HEK293T (cell line): ENCODE measurements around the gene SEL1L3.
A peak's percentile ranks its signal among the peaks of the same experiment; 100 is the strongest.

ENCODE experiments used
- CTCF ChIA-PET: fragments of 350-600 bp; formaldehyde crosslinking; extraction: SDS; loops from one replicate; lab custom pipeline; 2021; ENCODE audit warnings: antibody characterized with exemption, inconsistent platforms; lab: Yijun Ruan, JAX
- POLR2A ChIA-PET: fragments of 350-600 bp; formaldehyde crosslinking; extraction: SDS; loops from one replicate; lab custom pipeline; 2020; ENCODE audit warnings: antibody characterized with exemption, inconsistent platforms; lab: Yijun Ruan, JAX
- DNase-seq: peaks from one replicate; pipeline ENCODE4 v3.0.0; 2012; ENCODE audit warnings: mixed read lengths; ENCODE audit errors: extremely low spot score
- ARNT ChIP-seq: fragments of 450-650 bp; IDR thresholded peaks from 2 replicates; pipeline ENCODE4 v1.6.1; 2017; ENCODE audit warnings: mild to moderate bottlenecking
- BHLHE40 ChIP-seq: fragments of 450-650 bp; IDR thresholded peaks from 2 replicates; pipeline ENCODE4 v1.6.1; 2016; ENCODE audit warnings: mild to moderate bottlenecking, moderate library complexity, borderline replicate concordance
- CTBP1 ChIP-seq: fragments of 450-650 bp; IDR thresholded peaks from 2 replicates; pipeline ENCODE4 v1.6.1; 2016; ENCODE audit warnings: borderline replicate concordance
- ELF4 ChIP-seq: fragments of 450-650 bp; IDR thresholded peaks from 2 replicates; pipeline ENCODE4 v1.6.1; 2017; ENCODE audit warnings: antibody characterized with exemption
- FOXK2 ChIP-seq: fragments of 450-650 bp; IDR thresholded peaks from 2 replicates; pipeline ENCODE4 v1.6.1; 2016; ENCODE audit warnings: mild to moderate bottlenecking
- FOXM1 ChIP-seq: fragments of 450-650 bp; IDR thresholded peaks from 2 replicates; pipeline ENCODE4 v1.6.1; 2017; ENCODE audit warnings: mild to moderate bottlenecking, borderline replicate concordance
- HDGF ChIP-seq: fragments of 450-650 bp; IDR thresholded peaks from 2 replicates; pipeline ENCODE4 v1.6.1; 2017; ENCODE audit warnings: antibody characterized with exemption, borderline replicate concordance
- L3MBTL2 ChIP-seq: fragments of 450-650 bp; conservative IDR thresholded peaks from 2 replicates; pipeline ENCODE4 v1.6.1; 2016; ENCODE audit warnings: mild to moderate bottlenecking
- LEF1 ChIP-seq: fragments of 450-650 bp; IDR thresholded peaks from 2 replicates; pipeline ENCODE4 v1.6.1; 2017; ENCODE audit warnings: mild to moderate bottlenecking, borderline replicate concordance
- NFRKB ChIP-seq: fragments of 450-650 bp; IDR thresholded peaks from 2 replicates; pipeline ENCODE4 v1.6.1; 2016; ENCODE audit warnings: mild to moderate bottlenecking, moderate library complexity
- SP1 ChIP-seq: fragments of 450-650 bp; IDR thresholded peaks from 2 replicates; pipeline ENCODE4 v1.6.1; 2017
- SUZ12 ChIP-seq: fragments of 450-650 bp; IDR thresholded peaks from 2 replicates; pipeline ENCODE4 v1.6.1; 2016; ENCODE audit warnings: mild to moderate bottlenecking
- TARDBP ChIP-seq: fragments of 450-650 bp; IDR thresholded peaks from 2 replicates; pipeline ENCODE4 v1.6.1; 2016
- ZNF384 ChIP-seq: fragments of 450-650 bp; IDR thresholded peaks from 2 replicates; pipeline ENCODE4 v1.6.1; 2016
- TF ChIP-seq, protein P1 (sequence below): fragments of 450-650 bp; IDR thresholded peaks from 2 replicates; pipeline ENCODE4 v1.6.1; 2016

The SEL1L3 gene

DNA sequence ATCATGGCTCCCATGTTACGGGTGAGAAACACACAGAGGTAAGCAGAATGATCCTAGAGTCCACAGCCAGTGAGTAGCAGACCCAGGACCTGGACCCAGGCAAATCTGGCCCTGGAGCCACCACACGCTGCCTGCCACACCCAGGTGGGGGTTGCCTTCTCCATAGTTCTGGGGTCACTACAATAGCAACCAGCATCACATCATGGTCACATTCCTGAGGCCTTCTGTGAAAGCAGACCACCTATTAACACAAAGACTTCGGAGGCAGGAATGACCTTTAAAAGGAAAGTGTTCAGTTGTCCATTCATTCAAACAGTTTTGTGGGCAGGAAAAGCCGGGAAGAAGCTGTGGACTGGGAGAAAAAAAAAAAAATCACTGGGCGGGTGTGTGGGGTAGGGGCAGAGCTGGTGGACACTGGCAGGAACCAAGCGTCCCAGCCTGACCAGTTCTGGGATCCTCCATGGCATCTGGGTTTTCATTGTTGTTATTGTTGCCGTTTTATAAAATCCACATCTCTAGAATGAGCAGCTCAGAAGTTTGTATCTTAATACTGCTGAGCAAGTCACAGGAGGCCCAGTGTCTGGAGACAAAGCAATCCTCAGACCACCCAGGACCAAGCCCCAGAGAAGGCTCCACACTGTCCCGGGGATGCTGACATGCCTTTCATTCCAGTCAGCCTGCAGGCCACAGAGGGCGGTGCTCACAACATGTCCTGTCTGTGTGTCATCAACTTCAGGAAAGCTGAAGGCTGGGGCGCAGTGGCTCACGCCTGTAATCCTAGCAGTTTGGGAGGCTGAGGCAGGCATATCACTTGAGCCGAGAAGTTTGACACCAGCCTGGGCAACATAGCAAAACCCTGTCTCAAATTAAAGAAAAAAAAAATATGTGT is 67.0 kb downstream of the SEL1L3 start:
- POLR2A ChIA-PET: no interaction called here
- CTCF ChIA-PET: no interaction called here
- TF ChIP-seq LEF1: no peak
- no peak for TF ChIP-seq HDGF
- no peak for TF ChIP-seq FOXK2
- no peak for TF ChIP-seq FOXM1
- no peak for DNase-seq

DNA sequence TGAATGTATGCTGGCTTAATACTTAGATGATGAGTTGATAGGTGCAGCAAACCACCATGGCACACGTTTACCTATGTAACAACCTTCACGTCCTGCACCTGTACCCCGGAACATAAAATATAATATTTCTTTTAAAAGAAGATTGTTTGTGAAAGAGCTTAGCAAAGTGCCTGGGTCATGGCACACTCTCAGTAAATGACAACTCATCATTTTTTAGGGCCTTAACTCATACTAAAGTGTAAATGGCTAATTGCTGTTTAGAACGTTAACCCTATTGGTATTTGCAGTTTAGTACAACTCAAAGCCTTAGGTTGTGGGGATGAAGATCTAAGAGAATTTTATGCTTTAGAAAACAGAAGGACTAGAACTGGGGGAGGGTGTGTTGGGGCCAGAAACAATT is 67.7 kb downstream of the SEL1L3 start:
- ChIA-PET CTCF (no interaction called here), POLR2A (no interaction called here)
- no peak for DNase-seq
- no peak for TF ChIP-seq TARDBP
- TF ChIP-seq ARNT: no peak
- no peak for TF ChIP-seq ZNF384
- TF ChIP-seq BHLHE40: no peak
- no peak for TF ChIP-seq SP1
- no peak for TF ChIP-seq NFRKB
- TF ChIP-seq FOXK2: no peak
- TF ChIP-seq ELF4: no peak
- TF ChIP-seq SUZ12: no peak
- no peak for TF ChIP-seq HDGF
- no peak for TF ChIP-seq LEF1
- no peak for TF ChIP-seq FOXM1
- no peak for TF ChIP-seq L3MBTL2
- no peak for TF ChIP-seq CTBP1

GRCh38 chr4:25792876-25793275 is 69.9 kb downstream of the SEL1L3 start:
- no peak for DNase-seq
- POLR2A ChIA-PET: no interaction called here
- CTCF ChIA-PET: interaction anchor here (0.6 to 1.2 kb wide), 4 partner anchors 11 to 1873 kb away, joined by 3 to 6 read pairs (median 4); no protein-coding TSS in a partner anchor
- TF ChIP-seq CTBP1: no peak
- TF ChIP-seq HDGF: no peak
- no peak for TF ChIP-seq BHLHE40
- no peak for TF ChIP-seq LEF1

DNA sequence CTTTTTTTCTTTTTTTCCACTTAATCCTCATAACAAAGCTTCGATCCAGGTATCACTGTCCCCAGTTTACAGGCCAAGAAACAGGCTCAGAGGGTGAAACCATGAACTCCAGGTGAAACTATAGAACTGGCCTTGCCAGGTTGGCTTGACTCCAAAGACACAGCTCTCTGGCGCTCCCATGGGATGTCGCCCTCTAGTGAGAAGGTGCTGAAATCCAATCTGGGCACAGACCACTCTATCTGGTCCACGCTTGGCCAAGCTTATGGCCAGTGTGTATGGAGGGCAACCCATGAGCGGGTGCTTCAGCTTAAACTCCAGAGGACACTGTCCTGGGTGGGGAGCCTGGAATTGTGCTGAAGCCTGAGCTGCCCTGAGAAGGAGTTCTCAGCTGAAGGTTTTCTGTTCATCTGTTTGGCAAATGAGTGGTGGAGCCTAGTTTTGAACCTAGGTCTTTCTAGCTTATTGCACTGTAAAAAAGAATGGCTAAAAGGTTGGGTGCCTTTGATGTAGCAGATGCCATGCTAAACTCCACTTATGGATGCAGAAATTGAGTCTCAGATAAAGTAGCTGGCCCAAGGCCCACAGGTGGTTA is 70.5 kb downstream of the SEL1L3 start:
- TF ChIP-seq LEF1 (no peak), ARNT (no peak), CTBP1 (no peak), HDGF (no peak), FOXK2 (no peak), ZNF384 (no peak), SUZ12 (no peak)
- TF ChIP-seq, protein P1, sequence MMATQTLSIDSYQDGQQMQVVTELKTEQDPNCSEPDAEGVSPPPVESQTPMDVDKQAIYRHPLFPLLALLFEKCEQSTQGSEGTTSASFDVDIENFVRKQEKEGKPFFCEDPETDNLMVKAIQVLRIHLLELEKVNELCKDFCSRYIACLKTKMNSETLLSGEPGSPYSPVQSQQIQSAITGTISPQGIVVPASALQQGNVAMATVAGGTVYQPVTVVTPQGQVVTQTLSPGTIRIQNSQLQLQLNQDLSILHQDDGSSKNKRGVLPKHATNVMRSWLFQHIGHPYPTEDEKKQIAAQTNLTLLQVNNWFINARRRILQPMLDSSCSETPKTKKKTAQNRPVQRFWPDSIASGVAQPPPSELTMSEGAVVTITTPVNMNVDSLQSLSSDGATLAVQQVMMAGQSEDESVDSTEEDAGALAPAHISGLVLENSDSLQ: no peak
- CTCF ChIA-PET: interaction anchor here (0.5 to 1.2 kb wide), 6 partner anchors 10 to 1873 kb away, joined by 3 to 6 read pairs (median 3); no protein-coding TSS in a partner anchor
- DNase-seq: peak; percentile 33
- POLR2A ChIA-PET: no interaction called here

DNA sequence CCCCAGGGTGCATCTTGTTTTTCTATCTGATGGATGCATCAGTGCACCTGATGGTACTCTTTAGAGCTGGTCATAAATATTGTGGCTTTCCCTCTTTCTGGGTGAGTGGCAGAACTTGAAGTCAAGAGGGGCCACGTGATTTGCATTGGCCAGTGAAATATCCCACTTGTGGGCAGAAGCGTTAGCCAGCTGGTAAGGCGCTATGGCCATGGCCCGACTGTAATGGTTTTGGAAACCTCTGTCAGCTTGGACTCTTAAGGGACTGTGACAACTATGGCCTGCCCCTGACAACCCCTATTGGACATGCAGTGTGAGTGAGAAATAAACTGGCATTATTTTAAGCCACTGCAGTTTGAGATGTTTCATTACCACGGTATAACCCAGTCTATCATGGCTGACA is 72.8 kb downstream of the SEL1L3 start:
- no peak for DNase-seq
- ChIA-PET POLR2A (interaction anchor here (0.6 kb wide), 1 partner anchor 407 kb away, joined by 3 read pairs; no protein-coding TSS in a partner anchor), CTCF (interaction anchor here (0.6 kb wide), 1 partner anchor 349 kb away, joined by 3 read pairs; no protein-coding TSS in a partner anchor)
- no peak for TF ChIP-seq FOXK2
- TF ChIP-seq NFRKB: no peak
- TF ChIP-seq ELF4: no peak
- no peak for TF ChIP-seq SUZ12
- no peak for TF ChIP-seq CTBP1
- TF ChIP-seq HDGF: no peak
- TF ChIP-seq LEF1: no peak
- no peak for TF ChIP-seq SP1
- no peak for TF ChIP-seq ZNF384
- TF ChIP-seq, protein P1: no peak
- TF ChIP-seq TARDBP: no peak

DNA sequence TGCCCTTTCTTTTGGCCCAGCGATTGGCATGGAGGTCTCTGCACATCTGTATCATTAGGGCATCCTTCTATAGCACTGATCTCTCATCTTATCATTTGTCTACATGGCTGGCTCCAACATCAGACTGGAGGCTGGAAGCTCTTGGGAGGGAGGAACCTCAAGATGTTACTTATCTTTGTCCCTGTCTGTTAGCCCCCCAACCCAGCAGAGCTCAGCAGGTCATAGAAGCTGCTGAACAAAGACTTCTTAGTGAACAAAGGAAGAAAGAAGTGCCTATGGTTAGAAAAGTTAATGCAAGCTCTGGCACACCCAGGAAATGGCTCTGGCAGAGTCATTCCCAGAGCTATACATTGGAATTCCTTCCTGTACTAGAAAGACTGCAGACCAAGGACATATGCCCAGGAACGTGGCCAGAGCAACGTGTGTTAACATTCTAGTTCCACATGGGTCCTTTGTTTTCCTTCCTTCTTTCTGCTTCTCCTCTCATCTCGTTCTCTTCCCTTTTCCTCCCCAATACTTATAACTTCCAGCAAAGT is 74.0 kb downstream of the SEL1L3 start:
- ChIA-PET POLR2A (no interaction called here), CTCF (no interaction called here)
- TF ChIP-seq ELF4: no peak
- no peak for TF ChIP-seq TARDBP
- TF ChIP-seq HDGF: no peak
- TF ChIP-seq LEF1: no peak
- no peak for DNase-seq
